ENCODE data around the gene FAM131B. TPM values are rescaled to one million over a fixed set of nuclear protein-coding genes. Genes with fewer than 3 reads are reported as not detected.

The FAM131B gene
- total RNA-seq, 2 donors from 2014 or later, result 1.9 to 3.6 TPM

GRCh38 chr7:143323653-143324052 lies 38.9 kb downstream of the FAM131B start:
- H3K27ac Mint-ChIP-seq, result no peak overlapping the region
- no peaks in the 10 kb centered on the region for H3K36me3 ChIP-seq (ENCODE audit: control insufficient read depth, insufficient read depth, low read length)
- no peak overlapping the region for H3K9ac ChIP-seq (ENCODE audit: extremely low read depth, low read length, poor library complexity, severe bottlenecking)
- no peaks in the 10 kb centered on the region for H3K4me1 ChIP-seq (ENCODE audit: control insufficient read depth, insufficient read depth, low read length)
- WGBS, 2 experiments (ENCODE audit: insufficient coverage in 1 of 2, insufficient read length in 1 of 2), result 52 to 82% methylated on average over 4 to 12 of the region's 12 CpGs
- H3K27me3 Mint-ChIP-seq (ENCODE audit: insufficient read depth), result peaks cover 17% of the 10 kb centered on the region
- no peaks in the 10 kb centered on the region for H3K36me3 Mint-ChIP-seq (ENCODE audit: low read depth)
- H3K9me3 ChIP-seq (ENCODE audit: control insufficient read depth, low read length), result no peaks in the 10 kb centered on the region
- no peak overlapping the region for H3K4me3 Mint-ChIP-seq
- no peak for DNase-seq
- H3K27ac ChIP-seq (ENCODE audit: low read depth, low read length), result no peak overlapping the region
- H3K9me3 Mint-ChIP-seq, result no peaks in the 10 kb centered on the region
- peaks cover 12% of the 10 kb centered on the region for H3K4me1 Mint-ChIP-seq
- H3K27me3 ChIP-seq (ENCODE audit: control insufficient read depth, insufficient read depth, low read length, poor library complexity, severe bottlenecking), result no peaks in the 10 kb centered on the region
- no peak overlapping the region for H3K4me3 ChIP-seq (ENCODE audit: low read length)
- peak; percentile 26 for TF ChIP-seq CTCF (conservative IDR thresholded peaks at IDR 0.05)

GRCh38 chr7:143322760-143323633 lies 39.5 kb downstream of the FAM131B start:
- Mint-ChIP-seq H3K4me3 (no peak overlapping the region), H3K9me3 (no peaks in the 10 kb centered on the region), H3K4me1 (peaks cover 12% of the 10 kb centered on the region), H3K27me3 (ENCODE audit: insufficient read depth) (peaks cover 15% of the 10 kb centered on the region), H3K27ac (no peak overlapping the region), H3K36me3 (ENCODE audit: low read depth) (no peaks in the 10 kb centered on the region)
- no peak overlapping the region for H3K27ac ChIP-seq (ENCODE audit: low read depth, low read length)
- H3K9ac ChIP-seq (ENCODE audit: extremely low read depth, low read length, poor library complexity, severe bottlenecking), result no peak overlapping the region
- H3K36me3 ChIP-seq (ENCODE audit: control insufficient read depth, insufficient read depth, low read length), result no peaks in the 10 kb centered on the region
- no peak for TF ChIP-seq CTCF (conservative IDR thresholded peaks at IDR 0.05)
- DNase-seq, result no peak
- no peak overlapping the region for H3K4me3 ChIP-seq (ENCODE audit: low read length)
- no peaks in the 10 kb centered on the region for H3K4me1 ChIP-seq (ENCODE audit: control insufficient read depth, insufficient read depth, low read length)
- no peaks in the 10 kb centered on the region for H3K9me3 ChIP-seq (ENCODE audit: control insufficient read depth, low read length)
- WGBS, 2 experiments (ENCODE audit: insufficient coverage in 1 of 2, insufficient read length in 1 of 2), result 87% methylated on average over 16 to 23 of the region's 23 CpGs
- H3K27me3 ChIP-seq (ENCODE audit: control insufficient read depth, insufficient read depth, low read length, poor library complexity, severe bottlenecking), result no peaks in the 10 kb centered on the region

GRCh38 chr7:143321734-143322133 lies 40.8 kb downstream of the FAM131B start:
- DNase-seq, result peak; percentile 72
- H3K27ac Mint-ChIP-seq, result no peak overlapping the region
- peaks cover 10% of the 10 kb centered on the region for H3K27me3 Mint-ChIP-seq (ENCODE audit: insufficient read depth)
- Histone ChIP-seq H3K27me3 (ENCODE audit: control insufficient read depth, insufficient read depth, low read length, poor library complexity, severe bottlenecking) (no peaks in the 10 kb centered on the region), H3K4me1 (ENCODE audit: control insufficient read depth, insufficient read depth, low read length) (no peaks in the 10 kb centered on the region), H3K9ac (ENCODE audit: extremely low read depth, low read length, poor library complexity, severe bottlenecking) (no peak overlapping the region), H3K36me3 (ENCODE audit: control insufficient read depth, insufficient read depth, low read length) (no peaks in the 10 kb centered on the region), H3K27ac (ENCODE audit: low read depth, low read length) (no peak overlapping the region), H3K9me3 (ENCODE audit: control insufficient read depth, low read length) (no peaks in the 10 kb centered on the region), H3K4me3 (ENCODE audit: low read length) (no peak overlapping the region)
- no peak overlapping the region for H3K4me3 Mint-ChIP-seq
- no peaks in the 10 kb centered on the region for H3K9me3 Mint-ChIP-seq
- H3K36me3 Mint-ChIP-seq (ENCODE audit: low read depth), result no peaks in the 10 kb centered on the region
- TF ChIP-seq CTCF (conservative IDR thresholded peaks at IDR 0.05), result peak; percentile 52
- peaks cover 12% of the 10 kb centered on the region for H3K4me1 Mint-ChIP-seq
- WGBS, 2 experiments (ENCODE audit: insufficient coverage in 1 of 2, insufficient read length in 1 of 2), result 89 to 90% methylated on average over 4 of the region's 4 CpGs

All from endodermal cell (in vitro differentiated cells).